ENCODE data around the gene TRAK2. TPM values are rescaled to one million over a fixed set of nuclear protein-coding genes. Genes with fewer than 3 reads are reported as not detected.

TRAK2 gene
- total RNA-seq, 1 experiment from 2014 or later: 30.1 TPM

GRCh38 chr2:201329409-201329808 lies 121.8 kb downstream of the TRAK2 start:
- no peaks in the 10 kb centered on the region for H3K4me1 ChIP-seq (ENCODE audit: insufficient read depth, low read length, poor library complexity, severe bottlenecking)
- ChIA-PET CTCF (no interaction called here), POLR2A (ENCODE audit: low non-redundant PET) (no interaction called here)
- DNase-seq (ENCODE audit: low spot score): no peak
- peaks cover 5% of the 10 kb centered on the region for H3K9me3 ChIP-seq (ENCODE audit: low read depth, low read length, poor library complexity, severe bottlenecking)
- no peak overlapping the region for H3K27ac ChIP-seq (ENCODE audit: low read depth, low read length, poor library complexity, severe bottlenecking)
- H3K36me3 ChIP-seq (ENCODE audit: insufficient read depth, low read length, poor library complexity, severe bottlenecking): no peaks in the 10 kb centered on the region
- TF ChIP-seq, protein P1, sequence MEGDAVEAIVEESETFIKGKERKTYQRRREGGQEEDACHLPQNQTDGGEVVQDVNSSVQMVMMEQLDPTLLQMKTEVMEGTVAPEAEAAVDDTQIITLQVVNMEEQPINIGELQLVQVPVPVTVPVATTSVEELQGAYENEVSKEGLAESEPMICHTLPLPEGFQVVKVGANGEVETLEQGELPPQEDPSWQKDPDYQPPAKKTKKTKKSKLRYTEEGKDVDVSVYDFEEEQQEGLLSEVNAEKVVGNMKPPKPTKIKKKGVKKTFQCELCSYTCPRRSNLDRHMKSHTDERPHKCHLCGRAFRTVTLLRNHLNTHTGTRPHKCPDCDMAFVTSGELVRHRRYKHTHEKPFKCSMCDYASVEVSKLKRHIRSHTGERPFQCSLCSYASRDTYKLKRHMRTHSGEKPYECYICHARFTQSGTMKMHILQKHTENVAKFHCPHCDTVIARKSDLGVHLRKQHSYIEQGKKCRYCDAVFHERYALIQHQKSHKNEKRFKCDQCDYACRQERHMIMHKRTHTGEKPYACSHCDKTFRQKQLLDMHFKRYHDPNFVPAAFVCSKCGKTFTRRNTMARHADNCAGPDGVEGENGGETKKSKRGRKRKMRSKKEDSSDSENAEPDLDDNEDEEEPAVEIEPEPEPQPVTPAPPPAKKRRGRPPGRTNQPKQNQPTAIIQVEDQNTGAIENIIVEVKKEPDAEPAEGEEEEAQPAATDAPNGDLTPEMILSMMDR (conservative IDR thresholded peaks at IDR 0.05; ENCODE audit: low read depth, low read length): no peak
- TF ChIP-seq EZH2 (IDR thresholded peaks at IDR 0.05; ENCODE audit: borderline replicate concordance, low read depth, low read length, poor library complexity, severe bottlenecking): no peak
- intact Hi-C loops (cut with micrococcal nuclease; ENCODE audit: unreplicated experiment): no loop called here
- no TSS peak for BruUV-seq (replicated peaks)
- no peak overlapping the region for H3K4me3 ChIP-seq (ENCODE audit: low read depth, low read length, poor library complexity, severe bottlenecking)
- no peaks in the 10 kb centered on the region for H3K27me3 ChIP-seq (replicated peaks; ENCODE audit: insufficient read depth, low read depth, low read length, poor library complexity)

DNA sequence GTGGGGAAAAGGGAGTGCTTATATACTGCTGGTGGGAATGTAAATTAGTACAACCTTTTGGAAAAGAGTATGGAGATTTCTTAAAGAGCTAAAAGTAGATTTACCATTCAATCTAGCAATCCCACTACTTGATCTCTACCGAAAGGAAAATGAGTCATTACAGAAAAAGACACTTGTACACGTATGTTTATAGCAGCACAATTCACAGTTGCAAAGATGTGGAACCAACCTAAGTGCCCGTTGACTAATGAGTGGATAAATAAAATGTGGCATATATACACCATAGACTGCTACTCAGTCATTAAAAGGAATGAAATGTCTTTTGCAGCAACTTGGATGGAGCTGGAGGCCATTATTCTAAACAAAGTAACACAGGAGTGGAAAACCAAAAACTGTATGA lies 123.6 kb downstream of the TRAK2 start:
- Histone ChIP-seq H3K9me3 (ENCODE audit: low read depth, low read length, poor library complexity, severe bottlenecking) (peaks cover 10% of the 10 kb centered on the region), H3K27ac (ENCODE audit: low read depth, low read length, poor library complexity, severe bottlenecking) (no peak overlapping the region), H3K27me3 (replicated peaks; ENCODE audit: insufficient read depth, low read depth, low read length, poor library complexity) (no peaks in the 10 kb centered on the region), H3K4me1 (ENCODE audit: insufficient read depth, low read length, poor library complexity, severe bottlenecking) (no peaks in the 10 kb centered on the region), H3K4me3 (ENCODE audit: low read depth, low read length, poor library complexity, severe bottlenecking) (no peak overlapping the region), H3K36me3 (ENCODE audit: insufficient read depth, low read length, poor library complexity, severe bottlenecking) (no peaks in the 10 kb centered on the region)
- DNase-seq (ENCODE audit: low spot score): no peak
- BruUV-seq (replicated peaks): no TSS peak
- CTCF ChIA-PET: no interaction called here
- TF ChIP-seq EZH2 (IDR thresholded peaks at IDR 0.05; ENCODE audit: borderline replicate concordance, low read depth, low read length, poor library complexity, severe bottlenecking): no peak
- TF ChIP-seq, protein P1 (conservative IDR thresholded peaks at IDR 0.05; ENCODE audit: low read depth, low read length): no peak
- intact Hi-C loops (cut with micrococcal nuclease; ENCODE audit: unreplicated experiment): no loop called here
- POLR2A ChIA-PET (ENCODE audit: low non-redundant PET): no interaction called here

Other genes starting within 250 kb of the TRAK2 start
- 17.9 and 28.4 TPM in 2 replicates for gene CASP8, start 190.9 kb downstream of the TRAK2 start, total RNA-seq (2021)
- gene FLACC1, start 94.1 kb downstream of the TRAK2 start, total RNA-seq (2021): 2.2 and 2.4 TPM in 2 replicates
- gene STRADB, start 282 bp upstream of the TRAK2 start, total RNA-seq (2021): 24.3 and 29.3 TPM in 2 replicates
- gene TMEM237, start 192.0 kb upstream of the TRAK2 start, total RNA-seq (2021): 66.8 and 70.4 TPM in 2 replicates
- 1.0 and 1.6 TPM in 2 replicates for gene MPP4, start 247.2 kb upstream of the TRAK2 start, total RNA-seq (2021)